HS-5 (cell line): ENCODE data around the gene ARHGAP10.
"Not testable (repeated sequence)": the region's sequence is repeated elsewhere in the genome, so short reads cannot be mapped to it uniquely, and the experiment has no call there.

Experiments
- DNase-seq: peaks from one replicate; pipeline ENCODE4 v3.0.0-alpha.2; 2012; ENCODE audit warnings: low read depth

ARHGAP10 gene

DNA sequence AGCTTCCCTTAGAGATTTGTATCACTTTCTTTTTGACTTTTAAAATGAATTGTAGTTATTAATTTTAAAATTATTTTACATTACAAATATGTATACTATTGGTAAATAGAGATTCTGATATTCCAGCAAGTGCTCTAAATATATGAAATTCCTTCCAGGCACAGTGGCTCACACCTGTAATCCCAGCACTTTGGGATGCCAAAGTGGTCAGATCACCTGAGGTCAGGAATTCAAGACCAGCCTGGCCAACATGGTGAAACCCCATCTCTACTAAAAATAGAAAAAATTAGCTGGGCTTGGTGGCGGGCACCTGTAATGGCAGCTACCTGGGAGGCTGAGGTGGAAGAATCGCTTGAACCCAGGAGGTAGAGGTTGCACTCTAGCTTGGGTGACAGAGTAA is 180.2 kb downstream of the ARHGAP10 start:
- not testable (repeated sequence) for DNase-seq

DNA sequence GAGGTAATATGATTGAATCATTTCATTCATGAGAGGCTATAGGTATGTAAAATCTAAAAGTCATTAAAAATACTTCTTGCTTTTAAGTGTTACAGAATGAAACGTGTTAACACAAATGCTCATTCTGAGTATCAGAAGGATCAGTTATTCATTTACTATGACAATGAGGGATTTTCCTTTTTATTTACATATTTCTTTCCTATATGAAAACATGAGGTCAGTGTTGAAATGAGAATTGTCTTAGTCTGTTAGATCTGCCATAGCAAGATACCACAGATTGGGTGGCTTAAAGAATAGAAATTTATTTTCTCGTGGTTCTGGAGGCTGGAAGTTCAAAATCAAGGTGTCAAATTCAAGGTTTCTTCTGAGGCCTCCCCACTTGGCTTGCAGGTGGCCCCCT is 181.2 kb downstream of the ARHGAP10 start:
- no peak for DNase-seq

DNA sequence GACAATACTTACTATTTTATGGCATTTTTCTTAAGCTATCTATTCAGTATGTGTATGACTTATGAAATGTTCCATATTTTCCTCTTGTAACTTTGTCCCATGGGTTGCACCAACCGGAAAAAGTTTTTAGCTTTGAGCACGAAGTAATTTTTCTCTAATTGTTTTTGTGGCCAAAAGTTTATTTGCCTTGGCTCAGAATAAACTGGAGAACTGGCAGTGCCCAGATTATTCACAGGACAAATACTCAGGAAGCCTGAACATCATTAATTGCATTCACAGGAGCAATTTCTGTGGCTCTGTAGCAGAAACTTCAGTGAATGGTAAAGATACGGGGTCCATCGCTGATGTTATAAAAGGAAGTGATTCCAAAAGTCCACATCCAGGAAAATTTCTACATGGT is 184.5 kb downstream of the ARHGAP10 start:
- no peak for DNase-seq

DNA sequence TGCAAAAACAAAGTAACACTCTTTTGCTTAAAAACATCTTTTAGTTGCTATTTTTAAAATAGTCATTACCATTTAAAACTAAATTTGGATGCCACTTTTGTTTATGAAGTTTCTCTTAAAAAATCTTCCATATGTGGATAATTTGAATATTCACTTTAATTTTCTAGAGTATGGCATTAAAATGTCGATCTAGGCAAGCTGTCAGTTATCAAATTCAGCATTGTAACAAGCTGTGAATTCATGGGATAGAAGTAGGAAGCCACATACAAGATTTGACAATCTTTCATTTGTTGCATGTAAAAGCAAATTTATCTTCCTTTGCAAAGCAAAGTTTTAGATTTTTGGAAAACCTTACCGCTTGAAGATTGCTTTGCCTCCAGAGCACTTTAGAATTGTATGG is 191.5 kb downstream of the ARHGAP10 start:
- DNase-seq, result no peak

DNA sequence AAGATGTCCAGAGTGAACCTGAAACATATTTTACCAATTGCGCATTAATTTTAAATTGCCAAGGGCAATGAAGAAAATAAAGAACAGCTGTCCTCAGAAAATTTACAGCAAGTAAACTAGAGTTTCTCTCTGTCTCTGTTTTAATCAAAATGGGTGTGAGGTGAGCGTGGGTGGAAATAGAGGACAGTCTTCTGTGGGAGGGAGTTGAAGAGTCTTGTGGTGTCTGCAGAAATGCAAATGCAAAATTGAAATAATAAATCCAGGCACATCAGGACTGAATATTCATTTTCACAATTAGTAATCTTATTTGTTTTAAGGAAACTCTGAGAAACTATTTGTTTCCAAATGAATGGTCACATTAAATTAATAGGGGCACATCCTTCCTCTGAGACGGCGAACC is 192.0 kb downstream of the ARHGAP10 start:
- no peak for DNase-seq

DNA sequence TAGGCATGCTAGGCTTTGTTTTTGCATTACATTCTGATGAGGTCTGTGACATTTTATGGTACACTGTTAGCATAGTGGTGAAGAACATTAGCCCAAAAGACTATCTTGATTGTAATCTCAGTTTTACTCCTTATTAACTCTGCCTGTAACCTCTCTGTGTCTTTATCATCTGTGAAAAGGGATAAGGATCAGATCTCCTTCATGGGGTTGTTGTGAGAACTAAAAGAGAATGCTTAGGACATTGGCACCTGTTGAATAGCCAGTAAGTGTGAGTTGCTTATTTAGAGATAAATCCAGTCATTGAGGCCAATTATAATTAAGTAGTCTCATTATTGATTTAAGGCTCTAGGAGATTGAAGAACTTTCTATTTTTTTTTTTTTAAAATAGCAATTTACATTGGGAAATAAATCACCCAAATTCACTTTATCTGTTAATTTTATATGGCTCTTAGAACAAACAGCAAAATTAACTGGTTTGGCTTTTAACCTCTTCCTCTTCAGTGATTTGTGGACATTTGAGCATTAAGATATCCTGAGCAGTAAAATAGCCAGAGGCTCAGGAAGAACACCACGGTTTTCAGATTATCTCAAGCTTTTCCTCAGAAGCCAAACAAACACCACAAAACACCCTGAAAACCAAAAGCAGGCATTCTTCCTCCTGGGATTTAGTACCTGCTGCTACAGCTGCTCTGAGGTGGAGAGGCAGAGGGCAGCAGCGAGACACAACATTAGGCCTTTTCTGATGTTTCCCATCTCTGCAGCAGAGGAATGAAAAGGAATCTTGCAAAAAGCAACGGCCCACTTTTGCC is 192.9 kb downstream of the ARHGAP10 start:
- DNase-seq, result no peak

DNA sequence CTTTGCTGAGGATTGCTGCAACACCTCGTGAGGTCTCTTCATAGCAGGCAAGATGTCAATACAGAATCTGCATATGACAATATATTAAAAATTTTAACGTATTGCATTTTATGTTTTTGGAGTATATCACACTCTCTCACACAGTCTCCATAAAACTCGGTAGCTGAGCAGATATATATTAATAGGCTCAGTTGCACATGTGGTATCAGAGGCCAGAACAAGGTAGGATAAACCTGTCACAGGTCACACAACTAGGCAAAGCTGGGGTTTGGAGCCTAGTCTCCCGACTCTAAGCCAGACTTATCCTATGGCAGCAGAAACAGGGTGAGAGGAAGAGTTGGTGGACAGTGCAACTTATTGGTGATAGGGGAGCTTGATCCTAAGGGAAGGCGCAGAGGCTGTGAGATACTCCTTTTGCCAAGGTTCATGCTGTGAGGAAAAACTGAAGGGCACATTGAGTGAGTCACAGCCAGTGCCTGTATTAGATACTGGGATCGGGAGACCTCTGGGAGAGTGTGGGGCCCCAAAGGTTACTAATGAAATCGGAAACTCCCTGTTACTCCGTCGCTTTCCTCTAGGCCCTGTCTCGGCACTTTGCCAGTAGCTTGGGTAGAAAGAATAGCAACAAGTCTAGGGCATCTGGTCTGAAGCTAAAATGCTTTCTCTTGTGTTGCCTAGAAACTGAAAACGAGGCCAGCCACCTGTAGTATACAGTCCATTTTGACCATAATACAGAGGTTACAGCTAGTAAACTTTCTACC is 195.7 kb downstream of the ARHGAP10 start:
- no peak for DNase-seq

DNA sequence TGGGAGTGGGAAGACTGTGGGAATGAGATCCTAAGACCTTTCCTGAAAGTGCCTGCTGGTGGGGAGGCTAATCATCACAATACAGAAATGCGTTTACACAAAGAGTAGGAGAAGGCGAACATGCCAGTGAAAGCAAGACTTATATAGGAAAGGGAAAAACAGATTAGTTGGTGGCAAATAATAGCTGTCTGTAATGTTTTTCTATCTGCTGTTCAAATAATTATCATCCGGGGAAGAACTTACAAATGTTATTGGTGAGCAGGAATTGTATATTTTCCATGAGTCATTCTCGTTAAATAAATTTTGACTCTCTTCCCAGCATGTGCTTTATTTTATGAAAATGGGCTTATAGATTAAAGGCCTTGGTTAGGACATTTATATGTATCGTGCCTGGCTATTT is 196.5 kb downstream of the ARHGAP10 start:
- no peak for DNase-seq

DNA sequence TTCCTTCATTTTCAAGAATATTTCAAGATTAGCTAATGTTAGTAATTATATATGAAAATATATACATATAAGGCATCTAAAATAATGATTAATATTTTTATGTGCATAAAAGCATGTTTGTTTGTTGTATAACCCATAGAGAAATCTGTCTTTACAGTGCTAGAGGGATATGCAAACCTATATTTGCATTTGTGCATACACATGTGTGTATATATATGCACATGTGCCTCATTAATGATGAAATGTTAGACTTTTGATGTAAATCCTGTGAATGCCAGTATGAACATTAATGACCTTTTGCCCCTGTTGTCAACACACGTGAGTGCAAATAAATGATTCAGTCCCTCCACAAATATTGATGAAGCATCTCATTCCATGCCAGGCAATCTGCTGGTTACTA is 197.9 kb downstream of the ARHGAP10 start:
- DNase-seq, result no peak

DNA sequence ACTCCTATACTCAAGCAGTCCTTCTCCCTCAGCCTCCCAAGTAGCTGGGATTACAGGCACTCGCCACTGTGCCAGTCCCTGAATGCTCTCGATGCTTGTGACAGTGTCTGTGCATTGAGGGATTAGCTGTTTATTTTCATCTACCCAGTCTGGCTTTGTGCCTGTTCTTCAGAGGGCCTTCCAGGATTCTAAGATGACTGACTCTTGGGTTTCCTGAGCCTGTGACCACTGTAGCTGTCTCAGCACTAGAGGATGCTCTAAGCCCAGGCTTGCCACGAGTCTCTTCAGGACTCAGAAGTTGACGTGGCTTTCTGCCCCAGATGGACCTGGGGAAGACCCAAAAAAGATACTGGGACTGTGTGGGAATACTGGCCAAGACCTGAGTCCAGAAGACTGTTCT is 201.4 kb downstream of the ARHGAP10 start:
- DNase-seq, result no peak

DNA sequence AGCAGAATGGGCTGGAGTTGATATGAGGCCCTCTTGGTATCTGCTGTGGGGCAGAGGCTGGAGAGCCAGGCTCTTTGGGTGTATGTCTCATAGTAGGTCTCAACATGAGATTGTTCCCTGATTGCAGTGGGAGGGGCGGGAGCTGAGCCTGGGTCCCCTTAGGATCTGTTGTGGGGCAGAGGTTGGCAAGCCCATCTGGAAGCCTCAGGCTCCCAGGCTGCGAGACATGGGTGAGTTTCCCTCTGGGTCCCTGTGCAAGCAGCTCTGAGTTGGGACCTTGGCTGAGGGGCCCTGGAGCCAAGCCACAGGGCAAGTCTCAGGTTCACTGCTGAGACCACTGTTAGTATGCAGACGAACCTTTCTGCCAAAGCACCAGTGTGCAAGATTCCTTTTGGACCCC is 201.9 kb downstream of the ARHGAP10 start:
- no peak for DNase-seq

DNA sequence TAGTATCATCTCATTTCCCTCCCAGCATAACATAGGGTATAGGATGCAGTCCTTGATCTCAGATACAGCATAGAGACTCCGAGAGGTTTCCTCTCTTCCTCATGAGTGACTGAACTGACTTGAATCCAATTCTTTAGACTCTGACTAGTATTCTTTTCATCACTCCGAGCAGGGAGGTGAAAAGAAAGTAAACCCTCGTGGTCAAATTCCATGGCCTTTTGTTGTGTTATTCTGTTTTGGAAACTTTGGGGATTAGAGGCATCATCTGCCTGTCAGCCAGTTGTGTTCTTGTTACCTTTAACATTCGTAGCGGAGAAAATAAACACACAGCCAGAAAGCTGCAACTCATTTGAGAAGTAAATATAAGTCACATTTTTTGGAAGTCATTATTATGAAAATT is 206.6 kb downstream of the ARHGAP10 start:
- DNase-seq, result no peak

DNA sequence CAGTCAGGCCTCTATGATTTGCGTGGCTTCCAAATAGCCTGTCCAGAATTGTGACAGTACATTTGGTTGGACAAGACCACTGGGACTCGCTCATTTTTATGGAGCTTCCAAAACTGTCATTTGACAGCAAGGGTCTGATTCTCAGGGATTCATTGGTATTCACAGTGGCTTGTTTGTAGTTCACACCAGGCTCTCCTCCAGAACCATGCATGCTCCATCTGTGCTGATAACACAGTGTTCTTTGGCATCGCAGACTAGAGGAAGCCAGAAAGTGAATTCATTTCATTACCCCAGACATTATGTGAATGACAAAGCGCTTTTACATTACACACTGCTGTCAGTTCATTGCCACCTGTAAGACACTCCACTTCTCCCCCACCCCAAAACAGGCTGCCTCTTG is 208.3 kb downstream of the ARHGAP10 start:
- DNase-seq, result no peak

DNA sequence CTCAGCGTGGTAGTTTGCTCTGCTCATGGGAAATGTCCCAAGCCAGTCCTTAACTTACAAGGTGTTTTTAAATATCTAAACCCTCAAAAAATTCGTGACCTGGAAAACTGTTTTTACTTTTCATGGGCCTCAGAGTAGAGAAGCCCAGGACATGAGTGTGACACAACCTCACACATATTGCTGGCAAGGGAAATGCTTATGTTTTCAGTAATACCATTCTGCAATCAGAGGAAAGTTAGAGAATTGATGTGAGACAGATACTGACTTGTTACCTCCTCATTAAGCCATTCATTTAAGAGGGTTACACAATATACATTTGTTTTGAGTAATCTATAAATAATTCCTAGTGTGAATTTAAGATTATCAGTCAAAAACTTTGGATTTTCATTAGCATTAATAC is 209.5 kb downstream of the ARHGAP10 start:
- no peak for DNase-seq

DNA sequence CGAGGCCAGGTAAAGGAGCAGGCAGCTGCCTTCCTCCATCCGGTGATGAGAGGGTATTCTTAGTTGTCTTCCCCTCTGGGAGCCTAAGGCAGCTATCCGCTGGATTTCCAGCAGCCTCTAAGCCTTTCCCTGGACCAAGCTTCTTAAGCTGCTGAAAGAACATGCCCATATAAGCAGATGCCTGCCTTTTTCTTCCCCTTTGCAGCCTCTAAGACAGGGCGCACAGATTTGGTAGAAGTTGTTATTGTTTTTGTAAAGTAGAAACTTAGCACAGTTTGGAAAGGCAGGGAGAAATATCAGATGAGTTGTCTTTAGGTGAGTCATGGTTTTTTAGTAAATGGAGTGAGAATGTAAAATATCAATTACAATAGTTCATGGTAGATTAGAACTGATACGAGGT is 210.8 kb downstream of the ARHGAP10 start:
- DNase-seq, result no peak

DNA sequence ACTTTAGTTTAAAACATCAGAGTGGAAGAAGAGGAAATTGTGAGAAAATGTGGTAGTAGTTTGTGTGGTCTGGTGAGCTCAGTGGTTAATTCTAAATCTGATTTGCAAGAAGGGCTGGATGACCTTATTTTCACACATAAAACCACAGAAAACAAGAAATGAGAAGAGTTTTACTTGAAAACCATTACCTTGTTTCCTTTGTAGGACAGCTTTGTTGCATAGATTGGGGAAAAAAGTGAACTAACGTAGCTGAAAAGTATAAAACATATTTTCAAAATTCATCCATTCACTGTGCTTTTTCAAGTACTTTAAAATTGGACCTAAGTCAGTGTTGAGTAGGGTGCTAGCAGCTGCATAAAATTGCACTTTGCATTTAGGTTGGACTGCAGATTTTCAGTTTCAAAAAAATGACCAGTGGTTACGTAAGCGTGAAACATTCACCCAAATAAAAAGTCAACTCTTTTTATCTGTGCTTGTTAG is 211.3 kb downstream of the ARHGAP10 start:
- DNase-seq, result no peak

DNA sequence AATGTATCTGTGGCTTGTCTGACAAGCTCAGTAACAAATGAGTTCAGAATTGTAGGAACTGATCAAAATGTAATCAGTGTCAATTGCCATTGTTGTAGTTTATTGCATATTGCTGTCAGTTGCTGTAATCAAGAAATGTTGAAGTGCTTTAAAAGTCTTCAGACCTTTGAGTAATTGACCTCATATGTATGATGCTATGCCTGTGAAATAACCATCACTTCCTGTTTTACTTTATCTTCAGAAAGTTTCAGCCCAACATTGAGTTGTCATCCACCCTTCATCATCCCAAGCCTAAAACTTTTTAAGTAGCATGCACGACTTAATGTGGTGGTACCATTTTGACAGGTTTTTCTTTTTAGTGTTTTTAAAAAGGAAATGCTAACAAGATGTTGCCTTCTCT is 212.4 kb downstream of the ARHGAP10 start:
- no peak for DNase-seq

DNA sequence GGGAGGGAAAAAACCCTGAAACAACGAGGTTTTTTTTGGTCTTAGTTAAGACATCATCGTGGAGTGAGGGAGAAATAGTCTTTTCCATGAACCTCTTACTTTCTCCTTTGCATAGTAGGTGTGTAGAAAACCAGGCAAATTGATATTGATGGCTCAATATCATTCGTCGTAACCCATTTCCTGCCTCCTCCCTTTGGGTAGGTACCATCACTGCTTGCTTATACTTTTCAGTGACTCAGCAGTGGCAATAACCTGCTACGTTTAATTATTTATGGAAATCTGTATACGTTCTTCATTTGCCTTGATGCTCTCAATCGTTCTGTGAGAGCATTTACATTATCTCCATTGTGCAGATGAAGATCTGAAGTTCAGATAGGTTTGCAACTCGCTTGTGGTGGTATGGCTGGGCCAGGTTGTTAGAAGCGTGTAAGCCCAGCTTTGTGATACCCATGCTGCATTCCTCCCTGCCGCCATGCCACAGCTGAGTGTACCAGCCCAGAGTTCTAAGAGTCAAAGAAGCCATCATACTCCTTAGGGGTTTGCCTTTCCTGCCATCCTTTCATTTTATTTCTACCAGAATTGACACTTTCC is 212.9 kb downstream of the ARHGAP10 start:
- DNase-seq, result no peak

DNA sequence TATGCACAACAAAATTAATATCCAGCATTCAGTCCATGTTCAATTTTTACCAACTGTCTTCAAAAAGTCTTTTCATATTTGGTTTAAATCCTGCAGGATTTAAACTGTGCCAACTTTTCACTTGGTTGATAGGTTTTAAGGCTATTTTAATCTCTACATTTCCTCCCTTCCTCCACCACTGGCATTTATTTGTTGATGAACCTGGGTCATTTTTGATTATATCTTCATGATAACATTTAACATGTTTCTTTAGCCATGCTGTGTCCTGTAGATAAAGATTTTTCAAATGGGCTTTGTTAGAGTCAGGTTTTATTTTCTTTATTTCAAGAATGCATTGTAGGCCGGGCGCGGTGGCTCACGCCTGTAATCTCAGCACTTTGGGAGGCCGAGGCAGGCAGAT is 216.4 kb downstream of the ARHGAP10 start:
- DNase-seq, result no peak

DNA sequence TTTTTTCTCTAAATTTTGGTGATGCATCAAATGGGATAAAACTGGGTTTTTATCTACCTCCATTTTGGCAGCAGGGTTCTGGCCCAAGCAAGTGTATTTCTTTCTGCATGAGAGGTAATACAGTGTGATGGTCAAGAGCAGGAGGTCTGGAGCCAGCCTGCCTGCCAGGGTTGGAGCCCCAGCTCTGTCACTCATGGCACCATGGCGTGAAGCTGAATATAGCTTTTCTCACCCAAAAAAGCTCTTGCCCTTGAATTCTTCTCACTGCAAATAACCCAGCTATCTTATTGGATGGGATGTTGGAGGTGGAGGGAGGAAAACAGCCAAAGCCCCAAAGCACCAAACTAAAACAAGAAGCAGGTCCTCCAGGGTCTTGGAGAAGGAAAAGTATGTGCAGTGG is 218.4 kb downstream of the ARHGAP10 start:
- no peak for DNase-seq

DNA sequence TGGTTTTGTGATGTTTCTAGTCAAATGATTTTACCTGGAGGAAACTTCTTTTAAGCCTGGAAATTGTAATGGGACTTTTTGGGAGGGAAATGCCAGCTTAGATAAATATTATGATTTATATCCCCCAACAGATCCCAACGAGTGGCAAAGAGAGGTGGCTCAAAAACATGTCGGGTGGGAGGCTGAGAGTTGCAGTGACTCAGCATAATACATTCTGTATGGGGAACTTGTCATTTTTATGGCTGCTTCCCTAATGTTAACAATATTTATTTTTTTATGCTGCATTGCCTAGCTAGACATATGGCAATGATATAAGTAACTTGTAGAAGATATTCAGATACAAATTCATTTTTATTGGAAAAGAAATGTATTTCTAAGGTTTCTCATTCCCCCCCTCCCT is 219.0 kb downstream of the ARHGAP10 start:
- DNase-seq, result no peak

DNA sequence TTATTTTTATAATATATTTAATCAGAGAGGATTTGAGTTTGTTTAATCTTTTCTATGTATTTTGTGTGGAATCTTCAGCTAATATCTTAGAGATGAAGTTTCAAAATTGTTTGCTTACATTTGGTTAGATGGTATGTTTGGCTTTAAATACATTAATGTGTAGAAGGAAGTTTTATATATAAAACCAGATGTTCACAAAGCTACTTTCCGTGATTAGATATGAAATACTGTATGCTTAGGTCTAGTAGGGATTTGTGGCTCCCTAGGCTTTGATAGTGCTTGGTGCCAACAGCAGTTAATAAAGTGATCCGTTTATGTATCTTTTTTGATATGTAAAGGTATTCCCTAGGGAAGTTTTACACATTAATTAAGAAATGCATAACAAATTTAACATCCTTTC is 223.0 kb downstream of the ARHGAP10 start:
- DNase-seq, result no peak
